Fibroblast of lung (primary cell): Measurements from ENCODE around the gene FLOT1. TPM values are rescaled to one million over a fixed set of nuclear protein-coding genes. Genes with fewer than 3 reads are reported as not detected.

ENCODE experiments used
- DNase-seq, 2 donors: peaks; one replicate each; pipeline versions ENCODE4 v3.0.0 to v3.0.0-alpha.2; 2010; ENCODE audit warnings: low read depth in 2 of 2
- H2AFZ ChIP-seq: 2 replicates; pipeline ENCODE4 v1.5.1; 2012; ENCODE audit warnings: low read length, control low read depth, inconsistent platforms
- H3K27ac ChIP-seq: 2 replicates; pipeline ENCODE4 v1.5.1; 2011; ENCODE audit warnings: low read length, control low read depth; ENCODE audit not compliant: insufficient read depth
- H3K27me3 ChIP-seq: 2 replicates; pipeline ENCODE4 v1.5.1; 2011; ENCODE audit warnings: mild to moderate bottlenecking, low read length; ENCODE audit not compliant: control insufficient read depth, insufficient read depth
- H3K36me3 ChIP-seq: 2 replicates; pipeline ENCODE4 v1.5.1; 2011; ENCODE audit warnings: low read length; ENCODE audit not compliant: control insufficient read depth, insufficient read depth
- H3K4me1 ChIP-seq: 2 replicates; pipeline ENCODE4 v1.5.1; 2011; ENCODE audit warnings: low read length; ENCODE audit not compliant: control insufficient read depth, insufficient read depth; ENCODE audit errors: extremely low read depth
- H3K4me2 ChIP-seq: 2 replicates; pipeline ENCODE4 v1.5.1; 2011; ENCODE audit warnings: low read length, control low read depth; ENCODE audit not compliant: insufficient read depth; ENCODE audit errors: extremely low read depth
- H3K4me3 ChIP-seq, 4 experiments: fragments of 200-600 bp in 1 of 4; sonication (generic) in 1 of 4; replicated peaks in 1 of 4; 2 replicates each; pipeline ENCODE4 v1.5.1; 2011 to 2016; ENCODE audit warnings: low read length in 4 of 4, low read depth in 3 of 4, mild to moderate bottlenecking in 3 of 4, control low read depth in 2 of 4, inconsistent platforms in 1 of 4, mixed read lengths in 1 of 4; ENCODE audit not compliant: insufficient read depth in 1 of 4; ENCODE audit errors: control extremely low read depth in 1 of 4
- H3K79me2 ChIP-seq: 2 replicates; pipeline ENCODE4 v1.5.1; 2012; ENCODE audit warnings: mild to moderate bottlenecking, low read length, inconsistent platforms; ENCODE audit not compliant: control insufficient read depth, insufficient read depth
- H3K9ac ChIP-seq: 2 replicates; pipeline ENCODE4 v1.5.1; 2011; ENCODE audit warnings: mild to moderate bottlenecking, low read length, control low read depth; ENCODE audit not compliant: insufficient read depth
- H3K9me3 ChIP-seq: 2 replicates; pipeline ENCODE4 v1.5.1; 2012; ENCODE audit warnings: low read depth, low read length; ENCODE audit not compliant: control insufficient read depth, insufficient read depth
- H4K20me1 ChIP-seq: 2 replicates; pipeline ENCODE4 v1.5.1; 2011; ENCODE audit warnings: low read length; ENCODE audit not compliant: control insufficient read depth, insufficient read depth; ENCODE audit errors: extremely low read depth
- EZH2 ChIP-seq: IDR thresholded peaks from 2 replicates; pipeline ENCODE4 v1.5.1; 2012; ENCODE audit warnings: low read length, control low read depth, mild to moderate bottlenecking; ENCODE audit errors: missing control alignments
- polyA plus RNA-seq, 2 donors: library from polyadenylated mRNA; depleted of rRNA in 1 of 2; stranded (reverse) in 1 of 2; unstranded in 1 of 2; fragments of >200 nt; gene quantifications; 2 replicates each; pipeline ENCODE4 v1.2.1, GENCODE V29; 2011 to 2012; ENCODE audit warnings: missing spikeins in 1 of 2
- total RNA-seq: library from RNA; depleted of rRNA; stranded (reverse); fragments of >200 nt; gene quantifications from 2 replicates; pipeline ENCODE4 v1.2.1, GENCODE V29; 2014
- TF ChIP-seq, protein P1 (sequence below), 2 donors: IDR thresholded peaks in 1 of 2; conservative IDR thresholded peaks in 1 of 2; 1 replicate in 1 of 2; 2 replicates in 1 of 2; pipeline ENCODE4 v1.5.1; 2011 to 2012; ENCODE audit warnings: low read length in 2 of 2, control low read depth in 1 of 2, inconsistent platforms in 1 of 2, low read depth in 1 of 2, mild to moderate bottlenecking in 1 of 2

Gene FLOT1
- total and polyA plus RNA-seq, 2 donors (not counting 1 experiment from before 2014, with no cell fraction given) = 180 to 301 TPM

DNA sequence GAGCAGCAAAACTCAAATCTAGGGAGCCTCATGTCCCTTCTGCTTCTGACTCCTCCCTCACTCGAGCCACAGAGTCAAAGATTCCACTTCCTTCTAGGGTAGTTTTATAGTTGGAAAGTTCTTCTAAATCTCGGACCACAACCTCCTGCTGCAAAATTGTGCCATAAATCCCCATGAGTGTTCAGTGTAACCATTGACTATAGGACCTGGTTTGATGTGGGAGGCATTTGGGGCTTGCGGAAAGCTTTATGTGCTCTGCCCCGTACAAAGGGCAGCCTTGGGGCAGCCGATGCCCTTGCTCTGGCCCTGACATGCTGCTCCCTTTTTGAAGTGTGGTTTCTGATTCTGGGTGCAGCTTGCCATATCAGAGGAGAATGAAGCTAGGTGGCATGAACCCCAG, 45.5 kb upstream of the FLOT1 start:
- peaks cover 1% of the 10 kb centered on the region for H3K4me1 ChIP-seq
- H4K20me1 ChIP-seq = no peaks in the 10 kb centered on the region
- no peak overlapping the region for H3K9ac ChIP-seq
- H3K27ac ChIP-seq = no peak overlapping the region
- H3K36me3 ChIP-seq = no peaks in the 10 kb centered on the region
- H3K4me2 ChIP-seq = no peak overlapping the region
- H3K79me2 ChIP-seq = no peaks in the 10 kb centered on the region
- H3K4me3 ChIP-seq = no peak overlapping the region
- TF ChIP-seq, protein P1, sequence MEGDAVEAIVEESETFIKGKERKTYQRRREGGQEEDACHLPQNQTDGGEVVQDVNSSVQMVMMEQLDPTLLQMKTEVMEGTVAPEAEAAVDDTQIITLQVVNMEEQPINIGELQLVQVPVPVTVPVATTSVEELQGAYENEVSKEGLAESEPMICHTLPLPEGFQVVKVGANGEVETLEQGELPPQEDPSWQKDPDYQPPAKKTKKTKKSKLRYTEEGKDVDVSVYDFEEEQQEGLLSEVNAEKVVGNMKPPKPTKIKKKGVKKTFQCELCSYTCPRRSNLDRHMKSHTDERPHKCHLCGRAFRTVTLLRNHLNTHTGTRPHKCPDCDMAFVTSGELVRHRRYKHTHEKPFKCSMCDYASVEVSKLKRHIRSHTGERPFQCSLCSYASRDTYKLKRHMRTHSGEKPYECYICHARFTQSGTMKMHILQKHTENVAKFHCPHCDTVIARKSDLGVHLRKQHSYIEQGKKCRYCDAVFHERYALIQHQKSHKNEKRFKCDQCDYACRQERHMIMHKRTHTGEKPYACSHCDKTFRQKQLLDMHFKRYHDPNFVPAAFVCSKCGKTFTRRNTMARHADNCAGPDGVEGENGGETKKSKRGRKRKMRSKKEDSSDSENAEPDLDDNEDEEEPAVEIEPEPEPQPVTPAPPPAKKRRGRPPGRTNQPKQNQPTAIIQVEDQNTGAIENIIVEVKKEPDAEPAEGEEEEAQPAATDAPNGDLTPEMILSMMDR (conservative IDR thresholded peaks at IDR 0.05 in 1 of 2, IDR thresholded peaks at IDR 0.05 in 1 of 2; ENCODE audit: low read depth in 1 of 2, low read length in 2 of 2) = no peak
- no peak for TF ChIP-seq EZH2
- no peak for DNase-seq
- H2AFZ ChIP-seq = no peak overlapping the region
- H3K9me3 ChIP-seq = no peaks in the 10 kb centered on the region
- no peaks in the 10 kb centered on the region for H3K27me3 ChIP-seq

DNA sequence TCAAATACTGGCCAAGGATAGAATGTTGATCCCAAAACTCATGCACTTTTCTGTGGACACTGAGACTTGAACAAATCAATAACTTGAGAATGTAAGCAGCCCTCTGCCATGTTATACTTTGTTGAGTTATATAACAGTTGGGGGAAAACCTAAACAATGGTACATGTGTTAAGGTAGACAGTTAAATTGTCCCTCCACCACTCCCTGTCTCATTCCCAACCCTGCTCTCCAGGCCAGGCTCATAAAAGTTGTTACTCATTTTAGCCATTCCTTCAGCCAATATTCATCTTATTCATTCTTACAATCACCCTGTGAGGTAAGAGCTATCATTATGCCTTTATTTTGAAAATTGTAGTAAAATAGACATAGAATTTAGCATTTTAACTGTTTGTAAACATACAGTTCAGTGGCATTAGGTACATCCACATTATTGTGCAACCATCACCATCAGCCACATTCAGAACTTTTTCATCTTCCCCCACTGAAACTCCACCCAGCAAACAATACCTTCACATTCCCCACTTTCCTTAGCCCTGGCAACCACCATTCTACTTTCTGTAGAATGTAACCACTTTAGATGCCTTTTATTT, 40.0 kb upstream of the FLOT1 start:
- Histone ChIP-seq H3K4me3 (no peak overlapping the region), H3K4me2 (no peak overlapping the region), H3K9me3 (no peaks in the 10 kb centered on the region), H3K27me3 (no peaks in the 10 kb centered on the region), H3K79me2 (no peaks in the 10 kb centered on the region), H3K36me3 (no peaks in the 10 kb centered on the region), H3K4me1 (peaks cover 35% of the 10 kb centered on the region), H3K9ac (peak overlapping the region; percentile 0), H4K20me1 (no peaks in the 10 kb centered on the region), H3K27ac (peak overlapping the region; percentile 93), H2AFZ (no peak overlapping the region)
- TF ChIP-seq EZH2 = no peak
- DNase-seq = peak in 1 of 2 donors; percentile 75

- Histone ChIP-seq H4K20me1 (no peaks in the 10 kb centered on the region), H3K27me3 (no peaks in the 10 kb centered on the region), H3K4me2 (peak overlapping the region; percentile 37), H3K27ac (peak overlapping the region; percentile 93), H3K9ac (peak overlapping the region; percentile 68), H3K4me1 (peaks cover 35% of the 10 kb centered on the region), H3K4me3 (peak overlapping the region in 1 of 4 experiments; percentile 6), H3K36me3 (no peaks in the 10 kb centered on the region), H3K9me3 (no peaks in the 10 kb centered on the region), H2AFZ (no peak overlapping the region), H3K79me2 (no peaks in the 10 kb centered on the region)
- no peak for TF ChIP-seq EZH2
- TF ChIP-seq, protein P1 (conservative IDR thresholded peaks at IDR 0.05 in 1 of 2, IDR thresholded peaks at IDR 0.05 in 1 of 2; ENCODE audit: low read depth in 1 of 2, low read length in 2 of 2) = no peak
- DNase-seq = peak; percentile 99
Measured at GRCh38 chr6:30781743-30782424, 39.4 kb upstream of the FLOT1 start.
